Epithelial cell of proximal tubule (primary cell): ENCODE results near the gene CCL4L2. TPM values are rescaled to one million over a fixed set of nuclear protein-coding genes. Genes with fewer than 3 reads are reported as not detected.
"Not testable (repeated sequence)": the region's sequence is repeated elsewhere in the genome, so short reads cannot be mapped to it uniquely, and the experiment has no call there.

Source experiments
- DNase-seq: peaks from one replicate; pipeline ENCODE4 v3.0.0-alpha.2; 2011; ENCODE audit warnings: low read depth
- H3K4me3 ChIP-seq: 2 replicates; pipeline ENCODE4 v1.5.1; 2011; ENCODE audit warnings: low read depth, mild to moderate bottlenecking, low read length
- total RNA-seq: library from RNA; depleted of rRNA; stranded (reverse); fragments of >200 nt; gene quantifications from 2 replicates; pipeline ENCODE4 v1.2.3, GENCODE V29; 2015
- TF ChIP-seq, protein P1 (sequence below): conservative IDR thresholded peaks from 2 replicates; pipeline ENCODE4 v1.5.1; 2012; ENCODE audit warnings: low read depth, mild to moderate bottlenecking, low read length

CCL4L2 gene
- total RNA-seq, 1 donor from 2014 or later, result not detected

- TF ChIP-seq, protein P1, sequence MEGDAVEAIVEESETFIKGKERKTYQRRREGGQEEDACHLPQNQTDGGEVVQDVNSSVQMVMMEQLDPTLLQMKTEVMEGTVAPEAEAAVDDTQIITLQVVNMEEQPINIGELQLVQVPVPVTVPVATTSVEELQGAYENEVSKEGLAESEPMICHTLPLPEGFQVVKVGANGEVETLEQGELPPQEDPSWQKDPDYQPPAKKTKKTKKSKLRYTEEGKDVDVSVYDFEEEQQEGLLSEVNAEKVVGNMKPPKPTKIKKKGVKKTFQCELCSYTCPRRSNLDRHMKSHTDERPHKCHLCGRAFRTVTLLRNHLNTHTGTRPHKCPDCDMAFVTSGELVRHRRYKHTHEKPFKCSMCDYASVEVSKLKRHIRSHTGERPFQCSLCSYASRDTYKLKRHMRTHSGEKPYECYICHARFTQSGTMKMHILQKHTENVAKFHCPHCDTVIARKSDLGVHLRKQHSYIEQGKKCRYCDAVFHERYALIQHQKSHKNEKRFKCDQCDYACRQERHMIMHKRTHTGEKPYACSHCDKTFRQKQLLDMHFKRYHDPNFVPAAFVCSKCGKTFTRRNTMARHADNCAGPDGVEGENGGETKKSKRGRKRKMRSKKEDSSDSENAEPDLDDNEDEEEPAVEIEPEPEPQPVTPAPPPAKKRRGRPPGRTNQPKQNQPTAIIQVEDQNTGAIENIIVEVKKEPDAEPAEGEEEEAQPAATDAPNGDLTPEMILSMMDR, result no peak
- no peak for DNase-seq
These were observed 11.9 kb upstream of the CCL4L2 start for GRCh38 chr17:36198831-36199465.

DNA sequence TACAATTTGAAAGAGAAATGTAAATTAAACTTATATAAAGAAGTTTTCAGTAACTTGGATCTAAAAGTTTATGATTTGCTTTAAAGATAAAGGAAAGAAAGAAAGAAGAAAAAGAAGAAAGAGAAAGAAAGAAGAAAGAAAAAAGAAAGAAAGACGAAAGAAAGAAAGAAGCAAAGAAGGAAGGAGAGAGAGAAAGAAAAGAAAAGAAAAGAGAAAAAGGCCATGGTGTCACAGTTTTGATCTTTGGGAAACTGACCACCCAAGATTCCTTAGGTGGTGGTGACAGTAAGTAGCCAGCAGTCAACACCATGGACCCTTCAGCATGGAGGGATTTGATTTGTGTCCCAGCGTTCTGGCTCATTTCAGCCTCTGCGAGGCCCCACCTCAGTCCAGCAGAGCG, 9.8 kb upstream of the CCL4L2 start:
- not testable (repeated sequence) for DNase-seq, H3K4me3 ChIP-seq

More at GRCh38 chr17:36198831-36199465, 11.9 kb upstream of the CCL4L2 start:
- H3K4me3 ChIP-seq, result no peak overlapping the region

- H3K4me3 ChIP-seq, DNase-seq: not testable (repeated sequence)
These were observed 9.4 kb upstream of the CCL4L2 start for GRCh38 chr17:36201506-36201905.

- DNase-seq, result no peak
- TF ChIP-seq, protein P1, result no peak
- no peak overlapping the region for H3K4me3 ChIP-seq
These were observed 7.5 kb upstream of the CCL4L2 start for GRCh38 chr17:36203335-36203734.

GRCh38 chr17:36204724-36205500, 6.0 kb upstream of the CCL4L2 start:
- DNase-seq, result no peak
- TF ChIP-seq, protein P1, result no peak
- H3K4me3 ChIP-seq, result no peak overlapping the region

GRCh38 chr17:36205637-36206485, 5.0 kb upstream of the CCL4L2 start:
- DNase-seq, result no peak
- TF ChIP-seq, protein P1, result no peak
- no peak overlapping the region for H3K4me3 ChIP-seq

DNA sequence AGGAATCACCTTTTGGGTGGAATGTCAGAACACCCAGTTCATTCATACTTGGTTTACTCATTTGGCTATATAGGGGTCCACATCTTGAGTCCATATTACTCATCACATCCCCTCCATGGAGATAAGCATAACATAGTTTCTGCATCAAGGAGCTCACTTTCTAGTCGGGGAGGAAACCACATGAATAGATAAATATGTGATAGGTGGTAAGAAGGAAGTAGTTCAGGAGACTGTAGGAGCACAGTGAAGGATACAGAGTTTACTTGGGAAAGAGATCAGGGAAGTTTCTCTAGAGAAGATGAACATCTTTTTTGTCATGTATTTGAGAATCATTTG, 4.4 kb upstream of the CCL4L2 start:
- not testable (repeated sequence) for DNase-seq, H3K4me3 ChIP-seq

GRCh38 chr17:36207383-36207782, 3.5 kb upstream of the CCL4L2 start:
- DNase-seq, H3K4me3 ChIP-seq: not testable (repeated sequence)

DNA sequence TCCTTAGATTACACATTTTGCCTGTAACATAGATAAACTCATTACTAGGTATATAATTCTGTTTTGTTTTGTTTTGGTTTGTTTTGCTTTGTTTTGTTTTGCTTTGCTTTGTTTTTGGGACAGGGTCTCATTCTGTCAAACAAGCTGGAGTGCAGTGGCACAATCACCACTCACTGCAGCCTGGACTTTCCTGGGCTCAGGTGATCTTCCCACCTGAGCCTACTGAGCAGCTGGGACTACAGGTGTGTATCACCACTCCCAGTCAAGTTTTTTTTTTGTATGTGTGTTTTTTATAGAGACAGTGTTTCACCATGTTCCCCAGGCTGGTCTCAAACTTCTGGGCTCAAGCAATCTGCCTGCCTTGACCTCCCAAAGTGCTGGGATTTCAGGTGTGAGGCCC, 1.3 kb upstream of the CCL4L2 start:
- DNase-seq, result no peak
- TF ChIP-seq, protein P1, result no peak
- H3K4me3 ChIP-seq, result no peak overlapping the region

DNA sequence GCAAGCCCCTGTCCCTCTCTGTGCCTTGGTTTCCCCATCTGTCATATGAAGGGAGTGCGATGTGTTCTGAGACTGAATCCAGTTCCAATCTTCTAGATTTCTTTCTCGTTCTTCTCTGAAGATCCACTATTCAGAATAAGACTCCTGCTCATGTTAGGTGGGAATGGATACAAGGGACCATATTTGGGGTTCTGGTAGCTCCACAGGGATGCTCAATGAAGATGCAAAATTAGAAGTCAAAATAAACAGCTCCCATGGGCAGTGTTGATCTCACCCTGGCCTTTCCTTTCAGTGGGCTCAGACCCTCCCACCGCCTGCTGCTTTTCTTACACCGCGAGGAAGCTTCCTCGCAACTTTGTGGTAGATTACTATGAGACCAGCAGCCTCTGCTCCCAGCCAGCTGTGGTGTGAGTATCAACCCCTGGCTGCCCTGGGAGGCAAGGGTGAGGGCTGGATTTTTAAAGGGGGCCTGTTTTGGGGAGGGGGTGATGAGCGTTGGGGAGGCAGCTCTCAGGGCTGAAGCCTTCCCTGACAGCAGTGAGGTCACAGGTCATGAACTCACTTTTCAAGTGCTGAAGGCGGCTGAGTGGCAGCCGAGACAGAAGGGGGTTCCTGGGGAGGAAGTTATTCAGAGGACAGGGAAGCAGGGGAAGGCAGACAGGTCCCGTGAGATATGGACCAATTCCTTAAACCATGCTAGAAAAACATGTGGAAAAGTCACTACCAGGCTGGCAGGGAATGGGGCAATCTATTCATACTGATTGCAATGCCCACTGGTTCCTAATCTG, 815 bp downstream of the CCL4L2 start:
- not testable (repeated sequence) for DNase-seq, H3K4me3 ChIP-seq
